Mucosa of stomach (tissue), 1 donor: Measurements from ENCODE around the gene IFITM1.
"Not testable (repeated sequence)": the region's sequence is repeated elsewhere in the genome, so short reads cannot be mapped to it uniquely, and the experiment has no call there.

Experiments used
- H3K27me3 ChIP-seq: one replicate; pipeline ENCODE4 v1.7.0; 2013; ENCODE audit warnings: mild to moderate bottlenecking, low read length; ENCODE audit not compliant: control insufficient read depth, insufficient read depth
- H3K36me3 ChIP-seq: one replicate; pipeline ENCODE4 v1.7.0; 2013; ENCODE audit warnings: low read length; ENCODE audit not compliant: control insufficient read depth, insufficient read depth
- H3K4me1 ChIP-seq: one replicate; pipeline ENCODE4 v1.7.0; 2013; ENCODE audit warnings: mild to moderate bottlenecking, low read length; ENCODE audit not compliant: control insufficient read depth, insufficient read depth
- H3K4me3 ChIP-seq: one replicate; pipeline ENCODE4 v1.7.0; 2013; ENCODE audit warnings: low read length
- H3K9ac ChIP-seq: one replicate; pipeline ENCODE4 v1.7.0; 2013; ENCODE audit warnings: mild to moderate bottlenecking, low read length, moderate library complexity
- H3K9me3 ChIP-seq: one replicate; pipeline ENCODE4 v1.7.0; 2013; ENCODE audit warnings: mild to moderate bottlenecking, low read length, moderate library complexity; ENCODE audit not compliant: control insufficient read depth
- donor health status: Pancreatic carcinoma.

The IFITM1 gene

GRCh38 chr11:330307-330693 lies 16.5 kb downstream of the IFITM1 start:
- peaks cover 4% of the 10 kb centered on the region for H3K27me3 ChIP-seq

GRCh38 chr11:330694-331357 lies 17.0 kb downstream of the IFITM1 start:
- Histone ChIP-seq H3K9me3 (no peaks in the 10 kb centered on the region), H3K27me3 (peaks cover 4% of the 10 kb centered on the region), H3K36me3 (no peaks in the 10 kb centered on the region), H3K4me1 (peaks cover 17% of the 10 kb centered on the region), H3K9ac (no peak overlapping the region), H3K4me3 (no peak overlapping the region)

More at GRCh38 chr11:330307-330693, 16.5 kb downstream of the IFITM1 start:
- H3K4me1 ChIP-seq: peaks cover 12% of the 10 kb centered on the region
- no peaks in the 10 kb centered on the region for H3K36me3 ChIP-seq
- H3K9me3 ChIP-seq: no peaks in the 10 kb centered on the region
- H3K9ac ChIP-seq: no peak overlapping the region
- H3K4me3 ChIP-seq: no peak overlapping the region

- Histone ChIP-seq H3K9me3 (no peaks in the 10 kb centered on the region), H3K4me1 (peaks cover 20% of the 10 kb centered on the region), H3K36me3 (no peaks in the 10 kb centered on the region), H3K27me3 (peaks cover 4% of the 10 kb centered on the region), H3K9ac (no peak overlapping the region), H3K4me3 (no peak overlapping the region)
Measured at GRCh38 chr11:331358-332060, 17.7 kb downstream of the IFITM1 start.

GRCh38 chr11:332651-333480 lies 19.0 kb downstream of the IFITM1 start:
- Histone ChIP-seq H3K36me3 (no peaks in the 10 kb centered on the region), H3K9me3 (no peaks in the 10 kb centered on the region)

GRCh38 chr11:333616-334263 lies 19.9 kb downstream of the IFITM1 start:
- H3K4me1 ChIP-seq: peaks cover 12% of the 10 kb centered on the region
- H3K36me3 ChIP-seq, H3K9ac ChIP-seq, H3K27me3 ChIP-seq, H3K4me3 ChIP-seq, H3K9me3 ChIP-seq: not testable (repeated sequence)

More at GRCh38 chr11:332651-333480, 19.0 kb downstream of the IFITM1 start:
- Histone ChIP-seq H3K9ac (no peak overlapping the region), H3K4me1 (peaks cover 12% of the 10 kb centered on the region), H3K4me3 (no peak overlapping the region), H3K27me3 (peaks cover 4% of the 10 kb centered on the region)

GRCh38 chr11:334264-334994 lies 20.6 kb downstream of the IFITM1 start:
- no peak overlapping the region for H3K4me3 ChIP-seq
- peaks cover 4% of the 10 kb centered on the region for H3K27me3 ChIP-seq
- peaks cover 12% of the 10 kb centered on the region for H3K4me1 ChIP-seq
- no peak overlapping the region for H3K9ac ChIP-seq
- H3K9me3 ChIP-seq: no peaks in the 10 kb centered on the region
- H3K36me3 ChIP-seq: no peaks in the 10 kb centered on the region

- no peaks in the 10 kb centered on the region for H3K9me3 ChIP-seq
- no peak overlapping the region for H3K4me3 ChIP-seq
- H3K9ac ChIP-seq: no peak overlapping the region
- H3K27me3 ChIP-seq: peaks cover 4% of the 10 kb centered on the region
- H3K36me3 ChIP-seq: no peaks in the 10 kb centered on the region
- peaks cover 12% of the 10 kb centered on the region for H3K4me1 ChIP-seq
Measured at GRCh38 chr11:335779-336658, 22.2 kb downstream of the IFITM1 start.

- H3K4me1 ChIP-seq: peaks cover 12% of the 10 kb centered on the region
- H3K36me3 ChIP-seq: no peaks in the 10 kb centered on the region
- H3K27me3 ChIP-seq: peaks cover 4% of the 10 kb centered on the region
- no peak overlapping the region for H3K4me3 ChIP-seq
- no peaks in the 10 kb centered on the region for H3K9me3 ChIP-seq
- H3K9ac ChIP-seq: no peak overlapping the region
Measured at GRCh38 chr11:336659-337198, 22.9 kb downstream of the IFITM1 start.

GRCh38 chr11:337711-338110 lies 23.9 kb downstream of the IFITM1 start:
- Histone ChIP-seq H3K4me3 (no peak overlapping the region), H3K9me3 (no peaks in the 10 kb centered on the region), H3K27me3 (peaks cover 4% of the 10 kb centered on the region), H3K4me1 (peaks cover 12% of the 10 kb centered on the region), H3K36me3 (no peaks in the 10 kb centered on the region), H3K9ac (no peak overlapping the region)

- H3K4me1 ChIP-seq: peaks cover 12% of the 10 kb centered on the region
- H3K27me3 ChIP-seq: no peaks in the 10 kb centered on the region
- no peaks in the 10 kb centered on the region for H3K9me3 ChIP-seq
- H3K9ac ChIP-seq: no peak overlapping the region
- no peaks in the 10 kb centered on the region for H3K36me3 ChIP-seq
- H3K4me3 ChIP-seq: no peak overlapping the region
Measured at GRCh38 chr11:339963-340362, 26.1 kb downstream of the IFITM1 start.
